Hypothalamus (tissue), 51 donors: Measurements from ENCODE around the gene NREP.
A peak's percentile ranks its signal among the peaks of the same experiment; 100 is the strongest.

ENCODE experiments used
- DNase-seq, 51 donors: peaks; one replicate each; lab custom pipeline; 2025; lab: John Stamatoyannopoulos, UW

The NREP gene, protein sequence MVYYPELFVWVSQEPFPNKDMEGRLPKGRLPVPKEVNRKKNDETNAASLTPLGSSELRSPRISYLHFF

DNA sequence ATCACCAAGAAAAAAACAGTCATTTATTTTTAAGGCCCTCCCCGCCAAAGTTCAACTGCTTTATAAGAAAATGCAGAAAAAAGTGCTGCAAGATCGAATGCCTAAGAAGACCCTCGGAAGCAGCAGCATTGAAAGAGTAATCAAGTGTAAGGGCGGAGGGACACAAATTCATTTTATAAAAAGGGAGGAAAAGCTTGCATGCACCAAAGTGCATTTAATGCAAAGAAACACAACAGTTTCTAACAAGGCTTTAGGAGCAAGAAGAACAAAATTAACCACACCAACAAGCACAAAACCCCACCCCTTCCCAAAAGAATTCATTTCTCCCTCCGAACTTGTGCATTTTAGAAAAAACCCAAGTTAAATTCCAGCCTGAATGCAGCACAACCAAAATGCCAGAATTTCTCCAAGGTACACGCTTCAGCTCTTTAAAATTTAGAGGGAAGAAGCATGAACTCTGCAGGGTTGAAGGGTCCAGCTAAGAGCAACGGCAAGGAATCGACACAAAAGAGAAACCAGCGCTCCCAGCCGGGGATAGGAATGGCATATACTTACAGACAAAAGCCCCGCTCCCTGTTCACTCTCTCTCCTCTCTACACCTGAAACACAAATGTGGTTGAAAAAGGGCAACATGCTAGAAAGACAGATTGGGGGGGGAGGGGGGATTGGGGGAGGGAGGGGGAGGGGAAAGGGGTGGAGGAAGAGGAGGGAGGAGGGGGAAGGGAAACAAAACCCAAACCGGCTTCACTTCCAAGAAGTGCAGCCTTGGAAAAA, at the start of gene NREP:
Gene NREP, minus strand, starts transcription at position 614 of the 774 bp plus-strand sequence. CDS start 1,422 bp downstream, outside the sequence.
- peak in 25 of 51 donors; percentile 9 to 89 (median 38) for DNase-seq

DNA sequence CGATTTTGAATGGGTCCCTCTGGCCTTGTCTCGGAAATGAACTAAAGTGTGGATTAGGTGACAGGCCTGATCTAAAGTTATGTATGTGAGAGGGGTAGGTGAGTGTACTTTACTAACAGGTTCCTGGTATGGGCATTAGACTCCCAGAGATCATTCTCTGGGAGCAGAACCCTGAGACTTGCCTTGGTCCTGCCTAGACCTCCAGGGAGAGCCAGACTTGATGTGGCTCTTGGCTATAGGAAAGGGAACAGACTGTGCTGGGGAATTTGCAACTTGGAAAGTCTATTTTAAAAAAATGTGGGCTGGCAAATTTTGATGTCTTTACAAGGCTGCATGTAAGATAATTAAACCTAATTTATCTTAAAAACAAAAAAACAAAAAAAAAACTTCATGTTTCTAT, 49.8 kb upstream of the NREP start:
- no peak for DNase-seq

DNA sequence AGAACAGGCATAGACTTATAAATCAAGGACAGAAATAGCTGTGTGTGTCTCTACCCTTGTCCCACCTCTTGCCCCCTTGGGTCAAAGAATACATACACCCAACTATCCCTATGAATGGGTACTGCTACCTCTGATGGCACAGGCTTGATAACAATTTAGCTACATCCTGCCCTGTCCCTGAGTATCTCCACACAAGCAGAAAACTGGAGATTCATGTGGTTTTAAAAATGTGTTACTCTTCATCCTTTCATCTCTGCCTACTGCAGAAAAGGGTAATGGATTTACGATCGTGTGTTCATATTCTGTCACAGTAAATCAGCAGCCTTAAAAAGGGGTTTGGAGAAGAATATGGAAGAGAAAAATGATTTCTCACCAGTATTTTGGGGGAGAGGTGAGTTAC, 49.2 kb upstream of the NREP start:
- no peak for DNase-seq

DNA sequence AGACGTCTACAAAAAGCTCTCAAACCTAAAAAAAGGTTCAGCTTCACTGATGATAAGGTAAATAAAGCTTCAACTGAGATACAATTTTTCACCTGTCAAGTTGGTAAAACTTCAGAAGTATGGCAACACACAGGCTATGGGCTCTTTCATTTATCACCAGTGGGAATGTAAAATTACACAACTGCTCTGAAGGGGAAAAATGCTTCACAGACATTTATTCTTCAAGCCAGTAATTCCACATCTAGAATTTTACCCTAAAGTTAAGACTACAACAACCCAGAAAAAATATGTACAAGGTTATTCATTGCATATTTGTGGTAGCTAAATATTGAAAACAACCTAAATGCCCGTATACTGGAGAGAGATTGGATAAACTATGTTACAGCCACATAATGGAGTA, 48.1 kb upstream of the NREP start:
- DNase-seq: no peak

DNA sequence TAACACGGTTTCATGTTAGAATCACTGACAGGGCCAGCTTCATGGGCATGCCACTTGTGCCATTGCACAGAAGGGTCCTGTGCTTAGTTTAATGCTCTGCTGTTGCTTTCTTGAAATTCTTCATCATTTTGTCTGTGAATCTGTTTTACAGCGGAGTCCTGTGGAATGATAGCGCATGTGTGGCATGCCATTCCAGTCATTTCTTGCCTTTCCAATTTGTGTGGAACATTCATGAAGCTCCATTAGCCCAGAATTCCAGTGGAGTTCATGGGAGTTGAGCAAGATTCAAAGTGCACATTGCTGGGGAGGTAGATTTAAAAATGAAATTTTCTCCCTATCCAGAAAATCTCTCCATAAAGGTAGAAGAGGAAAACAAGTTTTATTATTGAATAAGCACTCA, 43.4 kb upstream of the NREP start:
- no peak for DNase-seq

DNA sequence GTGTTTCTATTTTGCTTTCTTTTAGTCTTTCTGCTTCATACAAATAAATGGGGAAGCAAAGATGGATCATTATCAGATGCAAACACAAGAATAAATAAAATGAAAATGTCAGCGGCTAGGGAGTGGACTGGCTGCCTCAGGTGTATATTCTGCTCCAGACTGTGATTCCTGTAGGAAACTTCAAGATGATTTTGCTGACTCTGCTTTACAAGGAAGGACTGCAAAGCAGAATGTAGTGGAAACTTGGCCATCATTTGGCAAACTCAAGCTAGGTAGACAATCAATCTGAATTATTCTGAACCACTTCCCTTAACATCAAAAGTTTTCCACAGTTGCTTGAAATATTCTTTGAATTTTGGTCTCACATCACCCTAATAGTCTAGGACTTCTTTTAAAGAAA, 38.1 kb upstream of the NREP start:
- no peak for DNase-seq

DNA sequence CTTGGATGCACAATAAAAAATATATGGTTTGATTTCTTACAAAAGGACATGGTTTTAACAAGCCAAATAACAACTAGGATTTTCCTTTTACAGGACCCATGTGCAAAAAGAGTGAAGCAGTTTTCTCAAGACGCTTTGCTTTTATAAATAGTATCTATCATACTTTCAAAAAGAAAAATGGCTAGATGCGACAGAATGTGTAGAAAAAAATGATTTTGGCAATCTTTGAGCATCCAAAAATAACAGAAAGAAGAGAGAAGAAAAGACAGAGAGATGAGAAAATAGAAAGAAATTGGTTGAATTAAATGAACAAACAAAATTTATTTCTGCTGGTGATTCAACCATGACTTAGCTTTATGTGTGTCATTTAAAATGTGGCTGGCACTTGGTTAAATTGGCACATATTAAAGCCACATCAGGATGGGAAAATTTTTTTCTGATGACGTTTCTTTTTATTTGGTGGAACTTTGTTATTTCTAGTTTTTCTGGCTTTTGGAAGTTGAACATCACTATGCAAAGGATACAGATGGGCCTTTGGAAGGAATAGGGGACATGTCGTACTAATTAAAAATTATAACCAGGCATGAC, 35.6 kb upstream of the NREP start:
- no peak for DNase-seq

DNA sequence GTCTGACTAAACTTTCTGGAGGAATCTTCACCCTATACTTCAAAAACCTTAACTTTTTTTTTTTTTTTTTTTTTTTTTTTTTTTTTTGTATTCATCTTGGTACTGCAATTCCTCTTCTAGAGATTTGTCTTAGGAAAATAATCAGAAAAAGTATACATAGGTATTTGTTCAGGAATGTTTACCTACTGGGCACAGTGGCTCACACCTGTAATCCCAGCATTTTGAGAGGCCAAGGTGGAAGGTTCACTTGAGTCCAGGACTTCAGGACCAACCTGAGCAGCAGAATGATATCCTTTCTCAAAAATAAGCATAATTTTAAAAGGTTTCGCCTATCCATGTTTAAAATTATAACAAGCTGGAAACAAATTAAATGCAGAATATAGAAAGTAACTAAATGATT, 33.3 kb upstream of the NREP start:
- no peak for DNase-seq

DNA sequence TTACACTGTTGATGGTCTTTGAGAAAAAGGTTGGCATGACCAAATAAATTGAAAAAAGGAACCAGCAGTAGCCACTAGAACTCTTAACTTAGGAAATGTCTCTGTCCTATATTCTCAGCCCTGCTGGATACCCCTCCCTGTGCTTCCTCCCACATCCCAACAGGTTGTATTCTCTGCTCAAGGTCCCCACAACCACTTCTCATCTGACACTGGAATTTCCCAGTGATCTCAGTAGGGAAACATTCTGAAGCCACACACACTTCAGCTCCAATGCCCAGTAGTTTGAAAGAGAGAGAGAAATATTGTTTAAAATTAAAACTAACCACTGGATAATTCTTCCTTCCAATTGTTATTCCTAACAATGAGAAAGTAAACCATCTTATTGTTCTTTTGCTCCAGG, 30.0 kb upstream of the NREP start:
- DNase-seq: no peak

DNA sequence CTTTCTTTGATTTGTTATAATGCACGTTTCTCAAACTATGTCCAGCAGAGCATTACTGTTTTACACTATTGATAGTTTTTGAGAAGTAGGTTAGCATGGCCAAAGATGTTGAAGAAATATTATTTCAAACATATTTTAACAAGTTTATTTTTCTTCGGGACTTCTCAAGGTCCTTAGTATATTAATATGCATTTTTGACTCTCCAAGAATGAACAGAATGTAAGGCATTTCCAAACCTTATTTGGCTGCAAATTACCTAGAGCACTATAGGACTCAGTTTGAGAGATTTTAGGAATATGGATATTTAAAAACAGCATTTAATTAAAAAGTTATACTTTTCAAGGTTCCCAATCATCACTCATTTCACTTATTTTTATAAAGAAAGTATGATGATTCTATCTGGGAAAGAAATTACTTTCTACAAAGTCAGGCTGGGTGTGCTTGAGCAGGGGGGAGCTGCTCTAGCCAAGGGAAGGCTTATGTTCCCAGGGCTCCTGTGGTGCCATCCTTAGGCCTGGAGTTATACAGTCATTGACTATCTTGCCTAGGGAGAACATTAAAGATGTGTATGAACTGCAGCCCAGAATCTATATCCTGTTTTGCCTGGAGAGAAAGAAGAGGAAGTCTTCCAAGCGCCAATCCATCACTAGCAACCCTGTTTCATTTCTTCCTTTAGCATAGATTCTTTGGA, 27.6 kb upstream of the NREP start:
- no peak for DNase-seq

DNA sequence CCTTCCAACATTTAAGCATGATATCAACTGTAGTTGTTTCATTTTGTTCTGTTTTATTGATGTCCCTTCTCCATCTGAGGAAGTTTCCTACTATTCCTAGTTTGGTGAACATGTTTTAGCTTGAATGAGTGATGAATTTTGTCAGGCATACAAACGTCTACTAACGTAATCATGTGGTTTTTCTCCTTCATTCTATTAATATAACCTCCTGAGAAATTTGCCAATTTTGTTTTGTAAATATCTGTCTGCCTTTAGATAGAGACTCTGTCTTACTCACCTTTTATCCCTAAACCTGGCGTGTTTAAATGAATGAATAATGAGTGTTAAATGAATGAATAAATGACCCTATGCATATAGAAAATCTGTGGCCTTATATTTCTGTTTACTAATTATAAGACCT, 26.5 kb upstream of the NREP start:
- no peak for DNase-seq

DNA sequence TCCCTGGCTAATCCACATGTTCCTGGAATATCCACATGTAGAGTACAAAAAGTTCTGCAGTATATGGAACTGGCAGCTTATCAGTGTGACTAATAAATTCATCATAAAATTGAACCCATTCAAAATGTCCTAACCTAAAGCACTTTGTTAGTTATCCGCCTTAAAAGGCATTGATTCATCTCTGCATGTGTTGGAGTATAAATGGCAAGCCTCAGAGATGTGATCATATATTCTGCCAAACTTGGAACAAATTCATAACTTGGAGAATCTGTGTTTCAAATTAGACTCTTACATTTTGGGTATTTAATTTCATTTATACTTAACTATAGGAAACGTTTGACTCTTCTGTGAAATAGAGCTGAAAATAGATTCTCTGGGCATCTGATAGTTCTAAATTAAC, 25.2 kb upstream of the NREP start:
- DNase-seq: no peak

DNA sequence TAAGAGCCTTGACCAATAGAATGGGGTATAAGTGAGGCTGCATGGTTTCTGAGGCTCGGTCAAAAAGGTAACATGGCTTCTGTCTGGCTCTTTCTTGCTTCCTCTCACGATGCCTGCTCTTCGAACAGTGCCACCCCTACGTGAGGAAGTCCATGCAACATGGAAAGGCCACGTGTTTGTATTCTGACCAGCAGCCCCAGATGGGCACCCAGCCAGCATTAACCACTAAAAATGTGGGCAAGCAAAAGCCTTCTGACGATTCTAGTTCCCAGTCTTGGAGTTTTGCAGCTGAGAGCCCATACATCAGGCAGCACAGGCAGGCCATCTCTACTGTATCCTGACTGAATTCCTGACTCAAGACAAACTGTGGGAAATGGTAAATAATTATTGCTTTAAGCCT, 24.2 kb upstream of the NREP start:
- peak in 18 of 51 donors; percentile 1 to 38 (median 9) for DNase-seq

DNA sequence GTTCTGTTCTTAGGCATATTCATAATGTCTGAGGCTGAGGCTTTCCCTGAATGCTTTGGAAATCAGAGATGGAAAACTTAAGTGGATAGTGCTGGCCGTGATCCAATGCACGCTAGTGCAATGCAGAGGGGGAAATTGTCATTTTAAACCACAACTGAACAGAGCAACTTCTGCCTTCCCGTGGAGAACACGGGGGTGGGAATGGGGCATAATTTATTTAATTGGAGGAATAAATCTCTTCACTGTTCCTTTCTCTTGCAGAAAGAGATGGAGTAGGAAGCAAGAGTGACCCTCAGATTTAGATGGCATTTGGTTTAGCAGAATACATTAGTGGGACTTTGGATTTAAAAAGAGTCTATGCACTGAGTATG, 22.9 kb upstream of the NREP start:
- DNase-seq: no peak

DNA sequence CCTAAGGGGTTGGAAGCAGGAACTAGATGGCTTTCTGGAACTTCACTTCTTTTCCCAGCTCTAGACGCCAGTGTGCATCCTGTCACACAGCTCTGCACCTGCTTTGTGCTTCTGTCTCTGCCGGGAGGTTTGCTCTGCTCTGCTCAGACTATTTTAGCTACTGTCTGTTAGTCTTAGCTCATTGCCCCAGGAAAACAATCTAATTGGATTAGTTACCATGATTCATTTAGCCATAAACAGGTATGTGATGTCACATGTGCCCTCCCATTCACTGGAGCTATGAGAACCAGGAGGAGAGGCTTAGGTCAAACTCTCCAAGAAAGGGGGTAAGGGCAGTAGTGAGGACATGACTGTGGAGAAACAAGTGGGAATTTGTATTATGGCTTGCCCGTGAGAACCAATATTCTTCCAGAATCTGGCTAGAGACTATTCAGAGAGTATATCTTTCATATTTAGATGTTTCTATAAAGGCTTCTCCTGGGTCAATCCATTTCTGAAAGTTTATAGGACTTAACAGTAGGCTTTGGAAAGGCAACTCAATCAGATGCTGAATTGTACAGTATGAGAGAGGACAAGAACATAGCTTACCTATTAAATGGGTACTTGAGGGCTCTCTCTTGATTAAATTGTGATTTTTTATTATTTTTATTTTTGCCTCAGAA, 22.4 kb upstream of the NREP start:
- no peak for DNase-seq

DNA sequence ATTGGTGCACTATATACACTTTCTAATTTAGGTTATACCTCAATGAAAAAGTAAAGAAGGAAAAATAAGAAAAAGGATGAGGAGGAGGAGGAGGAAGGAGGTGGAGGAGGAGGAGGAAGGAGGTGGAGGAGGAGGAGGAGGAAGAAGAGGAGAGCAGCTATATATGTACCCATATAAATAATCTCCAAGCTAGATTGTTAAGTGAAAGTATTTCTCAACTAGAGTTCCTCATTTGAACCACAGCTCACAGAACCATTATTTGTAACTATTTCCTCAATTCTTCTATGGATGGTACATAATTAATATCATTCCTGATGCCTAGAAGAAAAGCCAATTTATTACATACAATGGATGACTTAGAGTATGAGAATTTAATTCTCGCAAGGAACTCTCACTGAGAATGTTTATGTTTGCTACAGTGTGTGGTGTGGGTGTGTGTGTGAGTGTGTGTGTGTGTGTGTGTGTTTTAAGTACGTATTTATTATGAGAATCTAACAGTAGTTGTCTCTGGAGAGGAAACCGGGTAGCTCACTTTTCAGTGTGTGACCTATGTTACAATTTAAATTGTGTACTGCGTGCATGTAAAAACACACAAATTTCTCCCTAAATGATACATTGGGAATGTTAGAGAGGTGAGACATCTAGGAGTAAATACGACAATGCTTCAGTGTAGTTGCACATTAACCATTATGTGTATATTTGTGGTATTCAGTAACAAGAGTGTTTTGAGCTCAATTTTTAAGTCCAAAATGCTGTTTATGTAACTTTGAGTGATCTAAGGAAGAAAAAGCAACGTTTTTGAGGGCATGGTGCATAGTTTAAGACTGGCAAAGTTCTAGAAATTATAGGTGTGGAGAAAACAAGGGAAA, 20.2 kb upstream of the NREP start:
- no peak for DNase-seq

DNA sequence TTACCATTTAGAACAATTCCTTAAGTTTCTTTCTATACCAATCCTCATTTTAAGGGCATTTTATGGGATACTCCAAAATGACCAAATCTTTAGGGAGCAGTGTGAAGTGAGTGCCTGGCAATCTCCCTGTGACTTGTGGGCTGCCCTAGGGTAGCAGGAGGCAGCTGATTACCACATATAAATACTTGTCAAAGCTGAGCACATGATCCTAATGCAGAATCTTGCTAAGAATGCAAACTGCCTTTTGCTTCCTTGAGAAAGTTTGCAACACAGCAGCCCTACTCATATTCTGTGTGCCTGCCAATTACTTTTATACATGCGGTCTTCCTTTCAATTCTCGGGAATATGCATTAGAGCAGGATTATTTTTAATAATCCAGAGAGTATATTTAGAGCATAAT, 18.2 kb upstream of the NREP start:
- DNase-seq: no peak

DNA sequence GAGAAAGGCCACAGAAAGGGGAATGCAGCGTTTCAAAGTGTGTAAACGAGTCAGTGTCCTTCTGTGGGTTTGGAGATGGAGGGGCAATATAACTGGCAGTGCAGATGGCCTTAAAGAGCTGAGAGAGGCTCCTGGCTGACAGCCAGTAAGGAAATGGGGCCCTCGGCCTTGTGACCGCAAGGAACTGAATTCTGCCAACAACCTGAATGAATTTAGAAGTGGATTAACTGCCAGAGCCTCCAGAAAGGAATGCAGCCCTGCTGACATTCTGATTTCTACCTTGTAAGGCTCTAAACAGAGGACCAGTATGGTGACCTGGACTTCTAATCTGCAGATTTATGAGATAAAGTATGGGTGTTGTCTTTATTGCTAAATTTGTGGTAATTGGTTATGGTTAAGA, 17.5 kb upstream of the NREP start:
- DNase-seq: peak in 12 of 51 donors; percentile 1 to 42 (median 4)

DNA sequence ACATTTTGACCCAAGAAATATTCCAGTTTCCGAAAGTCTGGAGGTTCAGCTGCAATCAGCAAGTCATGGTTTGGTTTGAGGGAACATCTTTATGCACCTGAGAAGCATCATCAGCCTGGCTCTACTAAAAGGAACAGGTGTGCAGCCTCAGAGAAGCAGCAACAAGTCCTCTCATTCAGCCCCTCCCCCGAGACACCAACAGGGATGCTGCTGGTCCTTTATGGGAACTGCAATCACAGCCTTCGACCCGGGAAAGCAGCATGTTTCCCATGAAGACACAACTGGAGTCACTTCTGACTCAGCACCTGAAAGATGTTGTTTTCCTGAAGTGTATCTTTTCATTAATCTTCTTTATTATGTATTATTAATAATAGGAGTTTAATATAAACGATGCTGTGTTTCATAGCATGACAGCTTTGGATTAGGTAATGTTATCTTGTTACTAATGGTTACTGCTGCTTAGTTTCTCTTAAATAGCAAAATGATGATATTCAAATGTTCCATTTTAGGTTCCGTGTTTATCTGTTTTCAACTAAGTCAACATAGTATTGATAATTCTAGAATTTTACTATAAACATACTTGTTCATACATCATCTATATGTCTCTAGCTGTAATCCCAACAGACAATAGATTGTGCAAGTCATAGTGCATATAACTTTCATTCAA, 15.6 kb upstream of the NREP start:
- no peak for DNase-seq

DNA sequence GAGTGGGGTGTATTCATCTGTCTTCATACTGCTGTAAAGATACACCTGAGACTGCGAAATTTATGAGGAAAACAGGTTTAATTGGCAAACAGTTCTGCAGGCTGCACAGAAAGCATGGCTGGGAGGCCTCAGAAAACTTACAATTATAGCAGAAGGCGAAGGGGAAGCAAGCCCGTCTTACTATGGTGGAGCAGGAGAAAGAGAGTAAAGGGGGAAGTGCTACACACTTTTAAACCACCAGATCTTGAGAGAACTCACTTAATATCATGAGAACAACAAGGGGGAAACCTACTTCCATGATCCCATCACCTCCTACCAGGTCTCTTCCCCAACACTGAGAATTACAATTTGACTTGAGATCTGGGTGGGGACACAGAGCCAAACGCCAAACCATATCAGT, 12.5 kb upstream of the NREP start:
- no peak for DNase-seq
